CD4-positive, alpha-beta T cell treated with Interleukin-4 for 1 hour (primary cell): ENCODE data around the gene FAAP100.
"Not testable (repeated sequence)": the region's sequence is repeated elsewhere in the genome, so short reads cannot be mapped to it uniquely, and the experiment has no call there.

Source experiments
- DNase-seq, 2 donors: peaks; one replicate each; pipeline ENCODE4 v3.0.0-alpha.2; 2020 to 2022

Gene FAAP100

DNA sequence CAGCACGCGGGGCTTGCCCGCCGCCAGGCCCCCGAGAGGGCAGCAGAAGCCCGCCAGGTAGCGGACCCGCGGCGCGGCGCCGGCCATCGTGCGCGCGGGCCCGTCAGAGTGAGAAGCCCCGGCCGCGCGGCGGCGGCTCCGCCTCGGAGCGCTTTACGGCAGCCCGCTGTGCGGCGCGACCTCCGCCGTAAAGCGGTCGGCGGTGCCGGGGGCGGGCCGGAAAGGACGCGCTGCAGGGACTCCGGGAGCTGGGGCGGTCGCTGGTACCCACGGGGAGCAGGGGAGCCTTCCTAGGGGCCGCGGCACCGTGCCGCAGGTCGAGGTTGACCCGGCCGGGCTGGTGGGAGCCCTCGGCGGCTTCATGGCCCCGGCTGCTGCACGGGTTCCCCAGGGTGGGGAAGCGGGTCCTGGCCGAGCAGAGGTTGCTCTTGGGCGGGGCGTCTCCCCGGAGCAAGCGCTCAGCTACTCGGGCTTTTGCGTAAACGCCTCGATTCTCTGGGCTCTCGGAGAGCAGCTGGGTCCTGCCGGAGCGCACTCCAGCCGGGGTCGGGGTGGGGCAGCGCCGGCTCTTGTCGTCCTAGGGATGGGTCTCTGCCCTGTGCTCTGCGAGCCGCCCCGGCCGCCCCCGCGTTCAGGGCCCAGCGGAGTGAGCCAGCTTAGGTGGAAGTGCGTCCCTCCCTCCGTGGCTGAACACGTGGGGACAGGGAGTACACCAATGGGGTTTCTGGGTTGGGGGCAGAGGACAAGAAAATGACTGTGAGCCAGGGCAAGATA lies at the start of gene FAAP100:
Gene FAAP100 (minus strand): TSS at position 110 of the 774 bp plus-strand sequence. CDS start 23 bp downstream, at position 87.
- peak; percentile 73 to 82 for DNase-seq

- DNase-seq = peak; percentile 57 to 75
These were observed 49.5 kb upstream of the FAAP100 start for GRCh38 chr17:81601525-81602120.

- DNase-seq = no peak
These were observed 47.8 kb upstream of the FAAP100 start for GRCh38 chr17:81599719-81600486.

DNA sequence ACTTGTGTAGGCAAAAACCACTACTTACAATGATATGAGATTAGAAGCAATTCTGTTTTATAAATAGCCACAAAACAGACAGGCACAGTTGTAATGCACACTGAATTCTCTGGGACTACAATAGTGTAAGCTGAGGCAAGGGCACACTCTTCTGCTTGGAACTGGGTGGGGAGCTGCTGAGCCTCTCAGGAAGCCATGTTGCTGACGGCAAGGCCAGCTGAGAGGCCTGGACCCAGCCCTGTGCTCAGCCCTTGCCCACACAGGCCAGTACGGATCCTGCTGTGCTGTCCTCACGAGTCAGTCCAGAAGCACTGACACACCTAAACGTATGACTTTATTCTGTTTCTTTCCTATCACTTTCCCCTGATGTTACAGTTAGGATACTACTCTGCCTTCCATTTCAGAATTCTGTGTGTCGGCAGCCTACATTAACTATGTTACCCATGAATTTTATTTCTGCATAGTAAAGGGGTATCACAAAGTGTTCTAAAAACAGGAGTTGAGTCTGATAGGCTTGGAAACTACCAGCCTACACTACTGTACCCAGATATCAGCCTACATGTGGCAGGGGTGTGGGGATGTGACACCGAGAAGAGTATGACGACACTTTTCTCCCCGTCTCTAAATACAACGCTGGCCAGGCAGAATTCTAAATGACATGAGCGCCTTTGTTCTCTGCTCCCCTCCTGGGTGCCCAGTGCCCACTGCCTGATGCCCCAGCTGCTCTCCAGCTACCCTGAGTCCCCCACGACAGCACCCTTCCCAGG lies 41.1 kb upstream of the FAAP100 start:
- no peak for DNase-seq

GRCh38 chr17:81591971-81592370 lies 39.8 kb upstream of the FAAP100 start:
- DNase-seq = no peak

- no peak for DNase-seq
These were observed 38.0 kb upstream of the FAAP100 start for GRCh38 chr17:81590121-81590520.

- no peak for DNase-seq
These were observed 37.5 kb upstream of the FAAP100 start for GRCh38 chr17:81589612-81590011.

DNA sequence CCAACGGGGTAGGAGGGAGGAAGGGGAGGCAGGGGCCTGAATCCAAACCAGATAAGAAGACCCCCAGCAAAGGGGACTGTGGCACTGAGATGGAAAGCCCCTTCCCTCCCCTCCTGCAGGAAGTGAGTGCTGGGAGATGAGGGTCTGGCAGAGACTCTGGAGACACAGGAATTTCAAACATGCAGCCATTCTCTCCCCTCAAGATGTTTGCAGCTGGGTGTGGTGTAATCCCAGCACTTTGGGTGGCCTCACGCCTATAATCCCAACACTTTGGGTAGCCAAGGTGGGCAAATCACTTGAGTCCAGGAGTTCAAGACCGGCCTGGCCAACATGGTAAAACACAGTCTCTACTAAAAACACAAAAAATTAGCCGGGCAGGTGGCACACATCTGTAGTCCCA lies 33.9 kb upstream of the FAAP100 start:
- no peak for DNase-seq

DNA sequence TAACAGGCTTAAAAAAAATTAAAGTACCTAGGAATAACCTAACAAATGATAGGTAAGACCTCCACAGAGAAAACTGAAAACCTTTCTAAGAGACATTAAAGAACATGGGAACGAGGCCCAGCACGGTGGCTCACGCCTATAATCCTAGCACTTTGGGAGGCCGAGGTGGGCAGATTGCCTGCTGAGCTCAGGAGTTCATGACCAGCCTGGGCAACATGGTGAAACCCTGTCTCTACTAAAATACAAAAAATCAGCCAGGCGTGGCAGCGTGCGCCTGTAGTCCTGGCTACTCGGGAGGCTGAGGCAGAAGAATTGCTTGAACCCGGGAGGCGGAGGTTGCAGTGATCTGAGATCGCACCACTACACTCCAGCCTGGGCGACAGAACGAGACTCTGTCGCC lies 32.6 kb upstream of the FAAP100 start:
- DNase-seq = not testable (repeated sequence)

GRCh38 chr17:81583589-81584342 lies 31.6 kb upstream of the FAAP100 start:
- no peak for DNase-seq

GRCh38 chr17:81582749-81583148 lies 30.6 kb upstream of the FAAP100 start:
- no peak for DNase-seq

DNA sequence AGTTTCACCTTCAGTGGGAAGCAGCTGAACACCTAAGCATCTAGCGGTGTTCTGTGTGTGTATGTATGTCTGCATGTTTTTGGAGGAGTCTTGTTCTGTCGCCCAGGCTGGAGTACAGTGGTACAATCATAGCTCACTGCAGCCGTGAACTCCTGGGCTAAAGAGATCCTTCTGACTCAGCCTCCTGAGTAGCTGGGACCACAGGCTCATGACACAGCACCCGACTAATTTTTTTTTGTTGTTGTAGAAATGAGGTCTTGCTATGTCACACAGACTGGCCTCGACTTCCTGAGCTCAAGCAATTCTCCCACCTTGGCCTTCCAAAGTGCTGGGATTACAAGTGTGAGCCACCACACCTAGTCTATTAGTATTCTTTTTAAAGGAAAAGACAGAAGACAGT lies 30.2 kb upstream of the FAAP100 start:
- no peak for DNase-seq

DNA sequence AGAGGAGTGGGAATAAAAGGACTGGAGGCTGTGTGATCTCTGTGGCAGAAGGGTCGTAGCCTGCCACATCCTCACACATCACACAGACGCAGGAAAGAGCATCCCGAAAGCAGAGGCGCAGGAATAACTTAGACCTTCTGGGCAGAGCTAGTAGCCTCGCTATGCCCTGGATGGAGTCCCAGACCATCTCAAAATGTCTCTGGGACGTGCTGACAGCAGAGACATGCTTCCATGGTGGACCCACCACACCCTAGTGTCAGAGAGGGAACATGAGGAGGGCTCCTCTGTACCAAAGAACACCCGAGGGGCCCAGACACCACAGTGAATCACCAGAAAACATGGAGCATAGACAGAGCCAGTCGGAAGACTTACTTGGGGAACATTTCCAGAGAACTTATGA lies 29.6 kb upstream of the FAAP100 start:
- no peak for DNase-seq

DNA sequence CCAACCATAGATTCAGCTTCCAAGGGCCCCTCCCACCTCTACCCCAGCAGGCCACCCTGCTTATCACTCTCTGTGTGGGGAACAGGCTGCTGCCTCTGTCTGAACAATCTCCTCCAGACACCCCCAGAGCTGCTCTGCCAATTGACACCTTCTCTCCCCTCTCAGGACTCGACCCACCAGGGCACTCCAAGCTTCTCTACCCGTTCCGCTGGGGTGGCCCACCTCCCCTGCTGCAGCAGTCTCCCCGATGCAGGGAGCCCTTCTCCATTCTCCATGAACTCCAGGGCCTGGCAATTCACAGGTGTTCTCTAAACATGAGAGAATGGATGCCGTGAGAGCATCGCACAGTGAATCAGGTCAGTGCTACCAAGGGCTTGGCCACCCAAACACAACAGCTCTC lies 28.3 kb upstream of the FAAP100 start:
- DNase-seq = no peak

- no peak for DNase-seq
These were observed 27.7 kb upstream of the FAAP100 start for GRCh38 chr17:81579821-81580321.

GRCh38 chr17:81579298-81579697 lies 27.1 kb upstream of the FAAP100 start:
- no peak for DNase-seq

GRCh38 chr17:81578561-81579225 lies 26.5 kb upstream of the FAAP100 start:
- no peak for DNase-seq

- DNase-seq = no peak
These were observed 25.9 kb upstream of the FAAP100 start for GRCh38 chr17:81578038-81578441.

DNA sequence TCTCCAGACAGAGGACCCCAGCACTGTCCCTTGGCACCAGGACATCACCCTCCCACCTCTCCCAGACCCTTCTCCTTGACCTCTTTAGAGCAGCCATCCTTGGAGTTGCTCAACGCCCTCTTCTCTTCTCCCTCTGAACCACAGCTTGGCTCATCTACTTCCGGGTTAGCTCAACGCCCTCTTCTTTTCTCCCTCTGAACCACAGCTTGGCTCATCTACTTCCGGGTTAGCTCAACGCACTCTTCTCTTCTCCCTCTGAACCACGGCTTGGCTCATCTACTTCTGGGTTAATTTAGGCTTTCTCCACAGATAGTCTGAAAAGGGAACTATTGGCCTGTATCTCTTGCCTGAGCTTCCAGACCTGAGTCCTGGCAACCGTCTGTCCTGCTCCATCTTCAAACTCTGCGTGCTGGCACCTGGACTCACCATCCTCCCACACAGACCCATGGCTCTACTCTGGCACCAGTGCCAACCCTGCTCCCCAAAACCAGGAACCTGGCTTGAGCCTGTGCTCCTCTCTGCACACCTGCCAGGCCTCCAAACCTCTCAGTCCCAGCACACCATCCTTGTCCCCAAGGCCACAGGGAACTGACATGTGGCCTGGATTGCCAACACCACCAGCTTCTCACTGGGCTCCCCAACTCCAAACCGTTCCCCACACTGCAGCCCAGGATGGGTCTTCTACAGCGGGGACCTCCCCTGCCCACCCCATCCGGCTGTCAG lies 25.3 kb upstream of the FAAP100 start:
- peak; percentile 4 to 34 for DNase-seq

- DNase-seq = no peak
These were observed 24.6 kb upstream of the FAAP100 start for GRCh38 chr17:81576621-81577277.
